ENCODE measurements around the gene GINS2.

DNA sequence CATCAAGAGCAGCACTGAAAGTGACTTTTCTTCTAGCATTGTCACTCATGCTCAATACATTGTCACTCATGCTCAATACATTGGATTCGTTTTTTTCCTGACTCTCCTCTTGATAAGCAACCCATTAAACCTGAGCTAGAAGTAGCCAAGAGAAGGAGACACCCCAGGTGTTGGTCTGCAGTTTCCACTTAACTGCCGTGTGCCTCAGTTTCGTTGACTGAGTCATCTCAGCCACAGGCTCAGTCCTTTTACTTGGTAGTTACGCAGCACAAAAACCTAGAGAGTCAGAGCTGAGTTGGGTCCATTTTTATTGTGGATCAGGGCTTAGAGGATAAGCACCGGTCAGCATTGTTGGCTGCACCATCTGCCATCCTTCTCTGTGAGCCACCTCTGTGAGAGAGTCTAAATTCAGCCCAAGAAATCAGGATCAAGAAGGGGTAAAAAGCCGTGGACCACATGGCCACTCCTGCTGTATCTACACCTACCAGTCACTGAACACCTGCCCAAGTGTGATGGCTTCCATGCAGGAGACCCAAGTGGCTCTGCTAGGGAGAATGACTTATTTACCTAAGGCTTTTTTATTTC, 11.3 kb downstream of the GINS2 start:
- TF ChIP-seq, protein P1, sequence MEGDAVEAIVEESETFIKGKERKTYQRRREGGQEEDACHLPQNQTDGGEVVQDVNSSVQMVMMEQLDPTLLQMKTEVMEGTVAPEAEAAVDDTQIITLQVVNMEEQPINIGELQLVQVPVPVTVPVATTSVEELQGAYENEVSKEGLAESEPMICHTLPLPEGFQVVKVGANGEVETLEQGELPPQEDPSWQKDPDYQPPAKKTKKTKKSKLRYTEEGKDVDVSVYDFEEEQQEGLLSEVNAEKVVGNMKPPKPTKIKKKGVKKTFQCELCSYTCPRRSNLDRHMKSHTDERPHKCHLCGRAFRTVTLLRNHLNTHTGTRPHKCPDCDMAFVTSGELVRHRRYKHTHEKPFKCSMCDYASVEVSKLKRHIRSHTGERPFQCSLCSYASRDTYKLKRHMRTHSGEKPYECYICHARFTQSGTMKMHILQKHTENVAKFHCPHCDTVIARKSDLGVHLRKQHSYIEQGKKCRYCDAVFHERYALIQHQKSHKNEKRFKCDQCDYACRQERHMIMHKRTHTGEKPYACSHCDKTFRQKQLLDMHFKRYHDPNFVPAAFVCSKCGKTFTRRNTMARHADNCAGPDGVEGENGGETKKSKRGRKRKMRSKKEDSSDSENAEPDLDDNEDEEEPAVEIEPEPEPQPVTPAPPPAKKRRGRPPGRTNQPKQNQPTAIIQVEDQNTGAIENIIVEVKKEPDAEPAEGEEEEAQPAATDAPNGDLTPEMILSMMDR (IDR thresholded peaks at IDR 0.05) = no peak
- TF ChIP-seq POLR2AphosphoS5 (IDR thresholded peaks at IDR 0.05; ENCODE audit: low read depth, low read length) = no peak
- TF ChIP-seq, protein P2, sequence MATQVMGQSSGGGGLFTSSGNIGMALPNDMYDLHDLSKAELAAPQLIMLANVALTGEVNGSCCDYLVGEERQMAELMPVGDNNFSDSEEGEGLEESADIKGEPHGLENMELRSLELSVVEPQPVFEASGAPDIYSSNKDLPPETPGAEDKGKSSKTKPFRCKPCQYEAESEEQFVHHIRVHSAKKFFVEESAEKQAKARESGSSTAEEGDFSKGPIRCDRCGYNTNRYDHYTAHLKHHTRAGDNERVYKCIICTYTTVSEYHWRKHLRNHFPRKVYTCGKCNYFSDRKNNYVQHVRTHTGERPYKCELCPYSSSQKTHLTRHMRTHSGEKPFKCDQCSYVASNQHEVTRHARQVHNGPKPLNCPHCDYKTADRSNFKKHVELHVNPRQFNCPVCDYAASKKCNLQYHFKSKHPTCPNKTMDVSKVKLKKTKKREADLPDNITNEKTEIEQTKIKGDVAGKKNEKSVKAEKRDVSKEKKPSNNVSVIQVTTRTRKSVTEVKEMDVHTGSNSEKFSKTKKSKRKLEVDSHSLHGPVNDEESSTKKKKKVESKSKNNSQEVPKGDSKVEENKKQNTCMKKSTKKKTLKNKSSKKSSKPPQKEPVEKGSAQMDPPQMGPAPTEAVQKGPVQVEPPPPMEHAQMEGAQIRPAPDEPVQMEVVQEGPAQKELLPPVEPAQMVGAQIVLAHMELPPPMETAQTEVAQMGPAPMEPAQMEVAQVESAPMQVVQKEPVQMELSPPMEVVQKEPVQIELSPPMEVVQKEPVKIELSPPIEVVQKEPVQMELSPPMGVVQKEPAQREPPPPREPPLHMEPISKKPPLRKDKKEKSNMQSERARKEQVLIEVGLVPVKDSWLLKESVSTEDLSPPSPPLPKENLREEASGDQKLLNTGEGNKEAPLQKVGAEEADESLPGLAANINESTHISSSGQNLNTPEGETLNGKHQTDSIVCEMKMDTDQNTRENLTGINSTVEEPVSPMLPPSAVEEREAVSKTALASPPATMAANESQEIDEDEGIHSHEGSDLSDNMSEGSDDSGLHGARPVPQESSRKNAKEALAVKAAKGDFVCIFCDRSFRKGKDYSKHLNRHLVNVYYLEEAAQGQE (IDR thresholded peaks at IDR 0.05; ENCODE audit: insufficient read depth in 1 of 2, low read depth in 2 of 2, low read length in 1 of 2) = no peak
- TF ChIP-seq SIN3A (IDR thresholded peaks at IDR 0.05; ENCODE audit: borderline replicate concordance, insufficient read depth, low read depth, low read length) = no peak
- no peak for TF ChIP-seq TCF7L2 (IDR thresholded peaks at IDR 0.05; ENCODE audit: low read depth, low read length)
